Body of pancreas (tissue), 4 donors: ENCODE data around the gene TBL1X. TPM values are rescaled to one million over a fixed set of nuclear protein-coding genes. Genes with fewer than 3 reads are reported as not detected.

Experiments
- ATAC-seq: fragments of 150-250 bp; one replicate; pipeline ENCODE4 v1.9.1; 2016
- DNase-seq, 4 donors: peaks; one replicate each; pipeline ENCODE4 v3.0.0-alpha.2; 2019
- H3K27ac ChIP-seq, 4 donors: fragments of 200-600 bp; sonication (generic); 1 replicate in 3 of 4; 2 replicates in 1 of 4; pipeline versions ENCODE4 v1.5.1 to v1.6.1; 2016 to 2019; ENCODE audit warnings: mild to moderate bottlenecking in 1 of 4, mixed read lengths in 1 of 4, moderate library complexity in 1 of 4
- H3K27me3 ChIP-seq, 2 donors: fragments of 200-600 bp; sonication (generic); one replicate each; pipeline ENCODE4 v1.6.0; 2016; ENCODE audit warnings: mild to moderate bottlenecking in 1 of 2
- H3K36me3 ChIP-seq, 2 donors: fragments of 200-600 bp; sonication (generic); replicated peaks in 1 of 2; 2 replicates each; pipeline ENCODE4 v1.5.1; 2016; ENCODE audit warnings: low read depth in 2 of 2; ENCODE audit not compliant: insufficient read depth in 1 of 2
- H3K4me1 ChIP-seq: fragments of 200-600 bp; sonication (generic); one replicate; pipeline ENCODE4 v1.6.0; 2016
- H3K4me3 ChIP-seq, 2 donors: fragments of 200-600 bp; sonication (generic); 1 replicate in 1 of 2; 2 replicates in 1 of 2; pipeline ENCODE4 v1.5.1; 2016 to 2019
- H3K9me3 ChIP-seq, 3 donors: fragments of 200-600 bp; sonication (generic); 1 replicate in 2 of 3; 2 replicates in 1 of 3; pipeline ENCODE4 v1.5.1; 2016
- POLR2A ChIP-seq, 3 donors: fragments of 450-650 bp; IDR thresholded peaks; one replicate each; pipeline ENCODE4 v1.6.1; 2016; ENCODE audit warnings: antibody characterized with exemption in 3 of 3, mild to moderate bottlenecking in 2 of 3
- WGBS, 2 donors: methylation state at CpG; one replicate each; pipeline ENCODE4 v1.1.5; 2017; 5-methylcytosine and 5-hydroxymethylcytosine counted together
- intact Hi-C: fragments of 100-400 bp; cut with DNase I; formaldehyde crosslinking; loops from one replicate; pipeline ENCODE4 v1.15.1; 2023
- total RNA-seq, 2 donors: library from RNA; depleted of rRNA; stranded (reverse); fragments of >200 nt; gene quantifications; one replicate each; pipeline ENCODE4 v1.1.0, GENCODE V29; 2016
- TF ChIP-seq, protein P1 (sequence below), 7 experiments: fragments of 450-650 bp in 4 of 7; fragments of 200-600 bp in 3 of 7; sonication (generic) in 3 of 7; IDR thresholded peaks; one replicate each; pipeline ENCODE4 v1.5.1; 2016 to 2019; ENCODE audit warnings: antibody characterized with exemption in 7 of 7

TBL1X gene
- total RNA-seq, 2 donors from 2014 or later = 7.9 to 16.3 TPM

DNA sequence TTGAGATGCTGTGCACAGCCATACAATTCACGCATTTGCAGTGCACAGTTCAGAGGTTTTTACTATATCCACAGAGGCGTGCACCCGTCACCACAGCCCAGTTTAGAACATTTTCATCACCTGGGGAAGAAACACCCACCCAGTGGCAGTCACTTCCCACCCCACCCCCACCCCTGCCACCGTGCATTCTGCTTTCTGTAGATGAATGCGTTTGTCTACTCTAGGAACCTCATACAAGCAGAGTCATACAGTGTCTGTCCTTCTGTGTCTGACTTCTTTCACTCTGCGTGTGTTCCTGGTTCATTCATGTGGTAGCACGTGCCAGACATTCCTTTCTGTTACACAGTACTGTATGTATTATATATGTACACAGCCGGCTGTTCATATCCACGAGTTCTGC is 122.8 kb downstream of the TBL1X start:
- Histone ChIP-seq H3K27me3 (no peaks in the 10 kb centered on the region), H3K9me3 (no peaks in the 10 kb centered on the region), H3K4me3 (no peak overlapping the region), H3K4me1 (no peaks in the 10 kb centered on the region), H3K27ac (no peak overlapping the region), H3K36me3 (no peaks in the 10 kb centered on the region)
- intact Hi-C loops = no loop called here
- WGBS, 2 donors = 85 to 95% methylated on average over 7 to 9 of the region's 9 CpGs
- DNase-seq (no peak), ATAC-seq (no peak)
- no peak for TF ChIP-seq POLR2A (IDR thresholded peaks at IDR 0.05)
- TF ChIP-seq, protein P1, sequence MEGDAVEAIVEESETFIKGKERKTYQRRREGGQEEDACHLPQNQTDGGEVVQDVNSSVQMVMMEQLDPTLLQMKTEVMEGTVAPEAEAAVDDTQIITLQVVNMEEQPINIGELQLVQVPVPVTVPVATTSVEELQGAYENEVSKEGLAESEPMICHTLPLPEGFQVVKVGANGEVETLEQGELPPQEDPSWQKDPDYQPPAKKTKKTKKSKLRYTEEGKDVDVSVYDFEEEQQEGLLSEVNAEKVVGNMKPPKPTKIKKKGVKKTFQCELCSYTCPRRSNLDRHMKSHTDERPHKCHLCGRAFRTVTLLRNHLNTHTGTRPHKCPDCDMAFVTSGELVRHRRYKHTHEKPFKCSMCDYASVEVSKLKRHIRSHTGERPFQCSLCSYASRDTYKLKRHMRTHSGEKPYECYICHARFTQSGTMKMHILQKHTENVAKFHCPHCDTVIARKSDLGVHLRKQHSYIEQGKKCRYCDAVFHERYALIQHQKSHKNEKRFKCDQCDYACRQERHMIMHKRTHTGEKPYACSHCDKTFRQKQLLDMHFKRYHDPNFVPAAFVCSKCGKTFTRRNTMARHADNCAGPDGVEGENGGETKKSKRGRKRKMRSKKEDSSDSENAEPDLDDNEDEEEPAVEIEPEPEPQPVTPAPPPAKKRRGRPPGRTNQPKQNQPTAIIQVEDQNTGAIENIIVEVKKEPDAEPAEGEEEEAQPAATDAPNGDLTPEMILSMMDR (IDR thresholded peaks at IDR 0.05) = no peak

- Histone ChIP-seq H3K9me3 (no peaks in the 10 kb centered on the region), H3K27me3 (no peaks in the 10 kb centered on the region), H3K36me3 (no peaks in the 10 kb centered on the region), H3K4me3 (no peak overlapping the region), H3K27ac (no peak overlapping the region), H3K4me1 (no peaks in the 10 kb centered on the region)
- WGBS, 2 donors = 86 to 100% methylated on average over 2 of the region's 2 CpGs
- TF ChIP-seq POLR2A (IDR thresholded peaks at IDR 0.05) = no peak
- TF ChIP-seq, protein P1 (IDR thresholded peaks at IDR 0.05) = no peak
- intact Hi-C loops = no loop called here
- ATAC-seq (no peak), DNase-seq (no peak)
Measured at GRCh38 chrX:9591496-9591895, 126.6 kb downstream of the TBL1X start.

- WGBS, 2 donors = 94 to 98% methylated on average over 8 to 9 of the region's 9 CpGs
- intact Hi-C loops = no loop called here
- TF ChIP-seq POLR2A (IDR thresholded peaks at IDR 0.05) = no peak
- TF ChIP-seq, protein P1 (IDR thresholded peaks at IDR 0.05) = no peak
- Histone ChIP-seq H3K4me3 (no peak overlapping the region), H3K27ac (no peak overlapping the region), H3K36me3 (no peaks in the 10 kb centered on the region), H3K9me3 (no peaks in the 10 kb centered on the region), H3K4me1 (no peaks in the 10 kb centered on the region), H3K27me3 (no peaks in the 10 kb centered on the region)
- DNase-seq = no peak
- no peak for ATAC-seq
Measured at GRCh38 chrX:9593756-9594155, 128.9 kb downstream of the TBL1X start.

DNA sequence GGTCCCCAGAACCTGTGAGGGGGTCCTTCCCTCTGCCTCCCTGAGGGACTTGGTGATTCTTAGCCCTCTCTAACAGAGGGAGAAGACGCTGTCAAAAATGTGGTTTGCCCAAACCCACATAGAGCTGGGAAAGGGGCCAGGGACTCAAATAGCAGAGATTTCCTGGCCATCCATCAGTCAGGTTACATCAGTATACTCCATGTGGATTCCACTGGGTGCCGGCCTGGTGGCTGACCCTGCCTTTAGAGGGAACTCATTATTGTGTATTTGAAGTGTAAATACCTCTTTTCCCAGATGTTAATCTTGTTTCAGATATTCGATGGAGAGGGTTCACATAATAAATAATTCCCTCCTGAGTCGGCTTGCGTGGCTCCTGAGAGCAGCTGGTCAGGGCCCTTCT is 130.3 kb downstream of the TBL1X start:
- intact Hi-C loops = no loop called here

GRCh38 chrX:9596837-9597236 is 132.0 kb downstream of the TBL1X start:
- Histone ChIP-seq H3K27ac (no peak overlapping the region), H3K27me3 (no peaks in the 10 kb centered on the region), H3K4me1 (no peaks in the 10 kb centered on the region), H3K9me3 (no peaks in the 10 kb centered on the region), H3K36me3 (no peaks in the 10 kb centered on the region), H3K4me3 (no peak overlapping the region)
- no peak for ATAC-seq
- no peak for DNase-seq
- 100% methylated on average over 3 of the region's 3 CpGs for WGBS, 2 donors
- TF ChIP-seq, protein P1 (IDR thresholded peaks at IDR 0.05) = no peak
- no peak for TF ChIP-seq POLR2A (IDR thresholded peaks at IDR 0.05)
- intact Hi-C loops = no loop called here

More for the DNA sequence above, 130.3 kb downstream of the TBL1X start:
- ATAC-seq (no peak), DNase-seq (no peak)
- no peak overlapping the region for H3K27ac ChIP-seq
- 40 to 71% methylated on average over 3 to 4 of the region's 5 CpGs for WGBS, 2 donors
- H3K36me3 ChIP-seq = no peaks in the 10 kb centered on the region
- H3K9me3 ChIP-seq = no peaks in the 10 kb centered on the region
- TF ChIP-seq POLR2A (IDR thresholded peaks at IDR 0.05) = no peak
- TF ChIP-seq, protein P1 (IDR thresholded peaks at IDR 0.05) = no peak
- no peaks in the 10 kb centered on the region for H3K27me3 ChIP-seq
- no peak overlapping the region for H3K4me3 ChIP-seq
- no peaks in the 10 kb centered on the region for H3K4me1 ChIP-seq
